HG02763 (cell line): ENCODE data around the gene IGFN1.

Experiments used
- ATAC-seq: cut with Tn5 transposase; IDR thresholded peaks from one replicate; pipeline ENCODE4 v1.9.1; 2021; ENCODE audit warnings: mild to moderate bottlenecking, moderate library complexity; ENCODE audit not compliant: unreplicated experiment

IGFN1 gene

DNA sequence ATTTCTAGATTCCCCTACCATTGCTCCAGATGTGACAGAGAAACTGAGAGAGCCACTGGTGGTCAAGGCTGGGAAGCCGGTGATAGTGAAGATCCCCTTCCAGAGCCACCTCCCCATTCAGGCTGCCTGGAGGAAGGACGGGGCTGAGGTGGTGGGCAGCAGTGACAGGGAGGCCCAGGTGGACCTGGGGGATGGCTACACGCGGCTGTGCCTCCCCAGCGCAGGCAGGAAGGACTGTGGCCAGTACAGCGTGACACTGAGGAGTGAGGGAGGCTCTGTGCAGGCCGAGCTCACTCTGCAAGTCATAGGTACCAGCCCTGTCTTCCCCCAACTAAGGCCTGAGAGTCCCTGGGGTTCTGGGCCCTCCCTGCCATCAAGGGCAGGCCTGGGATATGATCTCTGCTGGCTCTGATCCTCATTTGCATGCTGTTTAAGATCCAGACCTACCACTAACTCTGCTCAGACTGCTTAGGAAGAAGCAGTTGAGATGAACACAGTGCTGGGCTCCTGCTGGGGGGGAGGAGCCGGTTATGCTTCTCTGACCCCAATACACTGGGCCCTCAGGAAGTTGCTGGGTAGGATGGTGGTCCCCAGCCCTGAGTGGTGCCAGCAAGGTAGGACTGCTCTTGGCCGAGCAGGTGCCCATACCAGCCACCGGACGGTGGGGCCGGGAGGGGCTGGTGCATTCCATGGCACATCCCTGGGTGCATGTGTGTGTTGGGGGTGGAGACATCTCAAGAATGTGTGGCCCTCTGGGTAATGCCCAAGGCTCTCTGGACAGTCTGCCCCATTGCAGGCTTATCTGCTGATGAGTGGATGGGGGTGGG, 25.1 kb downstream of the IGFN1 start:
- no peak for ATAC-seq

DNA sequence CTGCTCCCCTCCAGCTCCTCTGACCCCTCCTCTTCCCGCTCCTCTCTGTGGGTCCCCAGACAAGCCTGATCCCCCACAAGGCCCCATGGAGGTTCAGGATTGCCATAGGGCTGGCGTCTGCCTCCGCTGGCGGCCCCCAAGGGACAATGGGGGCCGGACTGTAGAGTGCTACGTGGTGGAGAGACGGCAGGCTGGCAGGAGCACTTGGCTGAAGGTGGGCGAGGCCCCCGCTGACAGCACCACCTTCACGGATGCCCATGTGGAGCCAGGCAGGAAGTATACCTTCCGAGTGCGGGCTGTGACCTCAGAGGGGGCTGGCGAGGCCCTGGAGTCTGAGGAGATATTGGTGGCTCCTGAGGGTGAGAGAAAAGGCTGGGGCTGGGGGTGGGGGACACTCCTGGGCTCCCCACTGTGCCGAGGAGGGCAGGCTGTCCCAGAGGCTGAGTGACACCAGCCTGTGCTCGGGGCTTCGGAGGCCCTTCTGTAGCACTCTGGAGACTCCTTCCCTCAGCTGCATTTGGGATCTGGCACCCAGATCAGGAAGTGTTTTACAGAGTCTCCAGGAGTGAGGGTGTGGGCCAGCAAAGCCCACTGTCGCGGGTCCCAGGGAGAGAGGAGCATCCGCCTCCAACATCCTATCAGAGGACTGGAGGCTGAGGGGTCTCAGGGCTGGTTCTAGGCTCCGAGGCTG, 25.9 kb downstream of the IGFN1 start:
- no peak for ATAC-seq

DNA sequence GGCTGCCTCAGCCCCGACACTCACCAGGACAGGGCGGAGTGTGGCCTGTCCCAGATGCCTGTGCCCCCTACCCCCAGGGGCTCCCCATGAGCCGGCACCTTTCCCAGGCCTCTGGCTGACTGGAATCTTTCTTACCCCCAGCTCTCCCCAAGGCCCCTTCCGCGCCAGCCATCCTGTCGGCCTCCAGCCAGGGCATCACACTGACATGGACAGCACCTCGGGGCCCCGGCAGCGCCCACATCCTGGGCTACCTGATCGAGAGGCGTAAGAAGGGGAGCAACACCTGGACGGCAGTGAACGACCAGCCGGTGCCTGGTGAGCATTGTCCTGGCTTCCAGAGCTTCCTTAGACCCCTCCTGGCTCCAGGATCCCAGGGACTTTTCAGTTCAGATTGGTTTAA, 26.5 kb downstream of the IGFN1 start:
- no peak for ATAC-seq

DNA sequence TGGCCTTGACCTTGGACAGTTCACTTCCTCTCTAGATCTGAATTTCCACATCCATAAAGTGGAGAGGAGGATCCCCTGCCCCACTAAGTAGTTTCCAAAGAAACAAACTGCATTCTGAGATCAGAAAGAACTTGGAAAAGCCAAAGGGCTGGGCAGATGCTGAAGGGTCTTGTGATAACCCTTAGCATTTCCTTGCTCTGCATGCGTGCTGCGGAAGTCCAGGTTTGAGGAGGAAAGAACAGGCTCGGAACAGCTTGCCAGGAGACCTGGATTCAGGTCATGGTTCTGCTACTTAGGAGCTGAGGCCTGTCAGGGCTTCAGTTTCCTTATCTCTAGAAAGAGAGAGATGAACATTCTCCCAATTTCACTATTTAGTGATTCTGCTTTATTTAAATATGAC, 27.2 kb downstream of the IGFN1 start:
- ATAC-seq = no peak

DNA sequence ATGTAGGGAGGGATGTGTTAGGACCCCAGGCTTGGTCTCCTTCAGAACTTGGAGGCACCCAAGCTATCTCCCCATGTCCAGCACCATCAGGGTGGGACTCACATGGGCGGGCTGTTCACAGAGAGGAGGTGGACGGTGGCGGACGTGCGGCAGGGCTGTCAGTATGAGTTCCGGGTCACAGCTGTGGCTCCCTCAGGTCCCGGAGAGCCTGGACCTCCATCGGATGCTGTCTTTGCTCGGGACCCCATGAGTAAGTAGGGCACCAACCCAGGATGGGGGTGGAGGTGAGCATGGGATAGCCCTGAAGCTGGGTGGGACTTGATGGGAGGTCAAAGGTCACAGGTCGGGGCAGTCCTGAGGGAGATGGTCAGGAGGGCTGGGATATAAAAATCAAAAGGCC, 27.8 kb downstream of the IGFN1 start:
- no peak for ATAC-seq

DNA sequence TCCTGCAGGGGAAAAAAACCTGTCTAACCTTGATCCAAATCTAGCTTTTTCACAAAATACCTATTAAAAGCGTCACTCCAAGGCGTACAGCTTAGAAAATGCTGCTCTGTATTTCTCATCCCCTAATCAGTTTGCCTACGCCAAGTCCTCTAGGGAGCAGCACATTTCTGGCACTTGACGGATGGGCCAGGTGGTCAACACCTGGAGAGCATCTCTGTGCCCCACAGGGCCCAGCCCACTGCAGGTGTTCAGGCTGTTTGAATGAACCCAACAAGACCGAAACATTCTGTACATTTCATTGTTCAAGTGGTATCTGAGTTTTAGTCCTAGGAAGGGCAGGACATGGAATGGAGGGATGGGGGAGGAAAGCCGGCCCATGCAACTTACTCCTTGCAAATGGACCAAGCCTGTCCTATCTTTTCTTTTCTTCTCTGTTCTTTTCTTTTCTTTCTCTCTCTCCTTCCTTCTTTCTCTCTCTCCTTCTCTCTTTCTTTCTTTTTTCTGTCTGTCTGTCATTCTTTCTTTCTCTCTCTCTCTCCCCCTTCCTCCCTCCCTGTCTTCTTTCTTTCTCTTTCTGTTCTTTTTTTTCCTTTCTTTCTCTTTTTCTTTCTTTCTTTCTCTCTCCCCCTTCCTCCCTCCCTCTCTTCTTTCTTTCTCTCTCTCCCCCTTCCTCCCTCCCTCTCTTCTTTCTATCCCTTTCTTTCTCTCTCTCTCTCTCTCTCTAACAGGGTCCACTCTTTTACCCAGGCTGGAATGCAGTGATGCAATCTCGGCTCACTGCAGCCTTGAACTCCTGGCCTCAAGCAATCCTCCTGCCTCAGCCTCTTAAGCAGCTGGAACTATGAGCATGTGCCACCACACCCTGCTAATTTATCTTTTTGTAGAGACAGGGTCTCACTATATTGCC, 29.1 kb downstream of the IGFN1 start:
- ATAC-seq = no peak

DNA sequence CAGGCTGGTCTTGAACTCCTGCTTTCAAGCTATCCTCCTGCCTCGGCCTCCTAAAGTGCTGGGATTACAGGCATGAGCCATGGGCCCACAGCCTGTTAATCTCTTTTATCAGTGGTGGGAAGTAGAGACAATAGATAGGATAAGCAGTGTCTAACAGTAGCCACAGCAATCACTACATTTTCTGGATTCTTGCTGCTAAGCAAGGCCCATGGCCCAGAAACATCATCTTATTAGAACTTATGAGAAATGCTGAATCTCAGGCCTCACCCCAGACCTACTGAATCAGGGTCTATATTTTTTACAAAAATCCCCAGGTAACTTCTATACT, 29.7 kb downstream of the IGFN1 start:
- no peak for ATAC-seq

DNA sequence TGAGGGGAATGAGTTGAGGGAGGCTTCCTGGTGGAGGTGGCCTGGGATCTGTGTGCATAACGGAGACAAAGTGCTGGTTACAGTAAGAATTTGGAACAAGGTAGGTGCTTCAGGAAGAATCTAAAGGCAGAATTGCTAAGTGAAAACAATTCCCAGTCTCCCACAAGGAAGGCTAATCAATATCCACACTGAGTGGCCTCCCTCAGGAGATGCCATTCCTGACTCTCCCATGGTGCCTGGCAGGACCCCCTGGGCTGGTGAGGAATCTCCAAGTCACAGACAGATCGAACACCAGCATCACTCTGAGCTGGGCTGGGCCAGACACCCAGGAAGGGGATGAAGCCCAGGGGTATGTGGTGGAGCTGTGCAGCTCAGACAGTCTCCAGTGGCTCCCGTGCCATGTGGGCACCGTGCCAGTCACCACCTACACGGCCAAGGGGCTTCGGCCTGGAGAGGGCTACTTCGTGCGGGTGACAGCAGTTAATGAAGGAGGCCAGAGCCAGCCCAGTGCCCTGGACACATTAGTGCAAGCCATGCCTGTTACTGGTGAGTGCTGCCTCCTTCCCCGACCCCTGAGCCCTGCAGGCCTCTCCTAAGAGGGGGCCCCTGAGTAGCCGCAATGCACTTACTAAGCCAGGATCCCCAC, 30.7 kb downstream of the IGFN1 start:
- ATAC-seq = no peak

DNA sequence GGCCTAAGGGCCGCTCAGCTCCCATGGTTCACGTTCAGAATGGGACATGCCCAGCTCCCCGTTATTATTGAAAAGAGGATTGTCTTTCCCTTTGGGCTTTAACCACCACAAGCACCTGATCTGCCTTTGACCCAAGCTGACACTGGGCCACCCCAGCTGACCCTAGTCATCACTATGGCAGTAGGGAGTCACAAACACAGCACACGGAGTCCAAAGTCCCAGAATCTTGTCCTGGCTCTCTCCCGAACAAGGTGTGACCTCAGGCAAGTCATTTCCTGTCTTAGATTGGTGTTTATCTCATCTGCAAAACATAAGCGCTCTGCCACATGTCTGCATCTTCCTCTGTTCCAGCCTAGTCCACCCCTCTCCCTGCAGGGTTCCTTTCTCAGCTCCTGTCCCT, 31.5 kb downstream of the IGFN1 start:
- ATAC-seq = no peak

DNA sequence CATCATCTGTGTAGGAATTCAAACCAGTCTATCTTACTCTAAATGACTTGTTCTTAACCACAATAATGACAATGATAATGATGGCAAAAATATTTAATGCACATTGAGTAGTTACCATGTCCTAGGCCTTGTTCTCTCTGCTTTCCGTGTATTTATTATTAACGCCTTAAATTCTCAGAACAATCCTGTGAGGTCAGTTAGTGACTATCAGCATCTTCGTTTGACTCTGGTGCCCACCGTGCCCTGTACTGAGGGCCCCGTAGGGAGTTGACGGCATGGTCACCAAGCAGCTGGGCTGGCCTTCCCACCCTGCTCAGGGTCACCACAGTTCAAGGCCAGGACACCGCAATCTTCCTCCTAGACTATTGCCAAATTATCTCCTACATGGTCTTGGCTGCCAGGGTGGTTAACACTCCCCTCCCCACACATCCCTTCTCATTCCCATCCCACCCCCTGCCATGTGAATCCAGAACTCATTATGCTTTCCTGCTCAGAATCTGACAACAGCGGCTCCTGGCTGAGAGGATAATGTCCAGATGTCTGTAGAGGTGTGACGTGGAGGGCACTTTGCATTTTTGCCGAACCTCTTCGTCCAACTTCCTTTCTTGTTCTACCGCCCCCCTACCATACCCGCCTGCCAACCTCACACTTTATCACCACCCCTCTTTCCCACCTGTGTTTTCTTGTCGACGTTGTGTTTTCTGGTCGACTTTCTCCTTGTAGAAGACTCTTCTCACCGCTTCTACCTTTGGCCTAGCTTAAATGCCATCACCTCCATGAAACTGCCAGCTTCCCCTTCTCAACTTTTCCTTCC, 33.4 kb downstream of the IGFN1 start:
- ATAC-seq = no peak

DNA sequence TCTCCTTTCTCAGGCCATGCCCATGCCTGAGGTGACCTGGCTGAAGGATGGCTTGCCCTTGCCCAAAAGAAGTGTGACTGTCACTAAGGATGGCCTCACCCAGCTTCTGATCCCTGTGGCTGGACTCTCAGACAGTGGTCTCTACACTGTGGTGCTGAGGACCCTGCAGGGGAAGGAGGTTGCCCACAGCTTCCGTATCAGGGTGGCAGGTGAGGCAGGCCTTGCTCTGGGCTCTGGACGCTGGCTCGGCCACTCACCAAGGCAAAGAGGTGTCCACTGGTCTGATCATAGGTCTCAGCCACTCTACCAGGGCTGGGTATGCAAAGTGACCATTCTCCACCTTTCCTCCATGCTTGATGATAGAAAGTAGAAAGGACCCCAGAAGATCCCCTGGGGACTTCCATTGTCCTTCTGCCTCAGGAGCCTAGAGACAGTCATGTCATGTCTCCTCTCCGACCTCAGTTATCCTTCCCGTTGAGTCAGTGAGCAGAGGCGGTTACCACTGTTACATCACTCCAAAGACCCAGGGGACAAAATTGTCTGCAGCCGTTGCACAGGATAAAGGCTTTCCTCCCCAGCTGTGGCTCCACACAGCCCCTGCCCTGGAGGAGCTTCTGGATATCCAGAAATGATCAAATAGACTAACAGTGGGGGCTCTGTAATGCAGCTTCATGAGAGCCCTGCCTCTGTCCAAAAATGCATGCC, 34.2 kb downstream of the IGFN1 start:
- no peak for ATAC-seq

DNA sequence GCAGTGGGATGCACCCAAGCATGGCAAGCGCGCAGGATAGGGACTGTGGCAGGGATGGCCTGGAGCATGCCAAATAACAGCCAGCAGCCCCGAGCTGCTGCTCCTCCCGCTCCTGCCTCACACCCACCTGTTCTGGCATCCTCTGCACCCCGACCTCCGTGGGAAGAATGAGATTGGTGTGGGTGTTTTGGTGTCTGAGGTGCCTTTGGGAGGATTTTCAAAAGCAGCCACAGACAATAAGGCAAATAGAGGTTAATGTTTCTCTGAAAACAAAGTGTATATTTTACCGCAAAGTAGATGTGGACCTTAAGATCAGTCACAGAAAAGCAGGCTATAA, 35.5 kb downstream of the IGFN1 start:
- ATAC-seq = no peak

DNA sequence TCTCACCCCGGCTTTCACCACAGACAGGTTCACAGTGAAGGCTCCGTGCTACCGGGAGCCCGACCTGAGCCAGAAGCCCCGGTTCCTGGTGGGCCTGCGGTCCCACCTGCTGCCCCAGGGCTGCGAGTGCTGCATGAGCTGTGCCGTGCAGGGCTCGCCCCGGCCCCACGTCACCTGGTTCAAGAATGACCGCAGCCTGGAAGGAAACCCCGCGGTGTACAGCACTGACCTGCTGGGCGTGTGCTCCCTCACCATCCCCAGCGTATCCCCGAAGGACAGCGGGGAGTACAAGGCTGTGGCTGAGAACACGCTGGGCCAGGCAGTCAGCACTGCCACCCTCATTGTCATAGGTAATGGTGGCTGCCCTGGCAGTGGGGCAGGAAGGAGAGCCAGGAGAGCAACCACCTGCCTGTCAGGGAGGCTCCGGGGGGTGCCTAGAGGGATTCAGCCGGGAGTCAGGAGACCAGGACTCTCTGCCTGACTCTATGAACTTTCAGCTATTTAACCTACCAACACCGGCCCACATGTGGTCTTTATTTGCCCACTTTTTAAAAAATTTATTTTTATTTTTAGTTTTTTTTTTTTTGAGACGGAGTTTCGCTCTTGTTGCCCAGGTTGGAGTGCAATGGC, 36.4 kb downstream of the IGFN1 start:
- ATAC-seq = no peak

DNA sequence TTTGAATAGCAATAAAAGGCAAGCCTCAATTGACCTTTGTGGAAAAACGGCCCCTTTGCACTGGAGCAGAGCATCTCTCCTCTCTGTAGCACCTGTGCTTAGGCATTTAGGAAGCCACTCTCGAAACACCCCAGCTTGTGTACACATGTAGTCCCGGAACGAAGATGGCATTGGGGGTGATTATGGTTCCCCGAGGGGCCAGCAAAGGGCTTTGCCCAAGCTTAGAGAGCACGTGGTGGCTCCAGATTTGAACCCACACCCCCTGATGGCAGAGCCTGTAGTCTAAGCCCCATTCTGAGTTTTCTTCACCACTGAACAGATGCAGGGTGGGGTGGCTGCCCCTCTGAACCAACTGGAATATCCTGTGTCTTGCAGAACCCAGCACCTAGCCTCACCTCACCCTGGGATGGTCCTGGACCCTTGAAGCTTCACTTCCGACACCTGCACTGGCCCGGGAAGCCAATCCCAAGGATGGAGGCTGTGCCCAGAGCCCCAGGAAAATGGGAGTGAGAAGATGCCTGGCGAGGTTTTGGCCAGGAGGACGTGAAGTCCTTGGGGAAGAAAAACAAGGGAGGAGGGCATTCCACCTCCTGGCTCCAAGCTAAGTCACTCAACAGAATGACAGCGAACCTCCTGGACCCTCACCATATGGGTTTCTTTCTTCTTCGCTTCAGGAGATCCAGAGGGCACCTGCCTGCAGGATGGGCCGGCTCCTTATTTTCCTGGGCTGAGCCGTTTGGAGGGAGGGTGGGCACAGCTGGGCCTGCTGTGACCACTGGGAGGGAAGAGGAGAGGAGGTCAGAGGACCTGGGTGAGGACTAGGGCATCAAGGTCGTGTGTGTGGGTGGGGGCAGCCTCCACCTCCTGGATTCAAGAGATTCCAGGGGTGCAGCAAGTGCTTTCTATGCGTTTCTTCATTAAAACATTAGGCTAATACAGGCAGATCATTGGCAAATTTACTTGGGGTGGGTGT, 37.7 kb downstream of the IGFN1 start:
- no peak for ATAC-seq

DNA sequence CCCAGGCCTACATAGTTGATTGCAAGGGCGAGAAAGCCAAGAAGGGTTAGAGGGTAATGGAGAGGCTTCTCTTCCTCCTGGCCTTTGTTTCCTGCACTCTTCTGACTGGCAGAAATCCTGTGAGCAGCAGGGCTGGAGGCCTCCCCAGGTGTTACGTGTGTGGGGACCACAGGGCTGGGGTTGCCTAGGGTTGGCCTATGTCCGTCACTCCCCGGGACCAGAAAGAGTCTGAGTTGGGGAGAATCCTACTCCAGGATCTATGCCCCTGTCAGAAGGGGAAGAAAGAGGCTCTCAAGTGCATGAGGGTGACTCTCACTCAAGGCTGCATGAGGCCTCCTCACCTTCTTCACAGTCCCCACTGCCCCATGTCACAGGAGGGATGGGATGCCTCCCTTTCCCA, 38.5 kb downstream of the IGFN1 start:
- ATAC-seq = no peak

DNA sequence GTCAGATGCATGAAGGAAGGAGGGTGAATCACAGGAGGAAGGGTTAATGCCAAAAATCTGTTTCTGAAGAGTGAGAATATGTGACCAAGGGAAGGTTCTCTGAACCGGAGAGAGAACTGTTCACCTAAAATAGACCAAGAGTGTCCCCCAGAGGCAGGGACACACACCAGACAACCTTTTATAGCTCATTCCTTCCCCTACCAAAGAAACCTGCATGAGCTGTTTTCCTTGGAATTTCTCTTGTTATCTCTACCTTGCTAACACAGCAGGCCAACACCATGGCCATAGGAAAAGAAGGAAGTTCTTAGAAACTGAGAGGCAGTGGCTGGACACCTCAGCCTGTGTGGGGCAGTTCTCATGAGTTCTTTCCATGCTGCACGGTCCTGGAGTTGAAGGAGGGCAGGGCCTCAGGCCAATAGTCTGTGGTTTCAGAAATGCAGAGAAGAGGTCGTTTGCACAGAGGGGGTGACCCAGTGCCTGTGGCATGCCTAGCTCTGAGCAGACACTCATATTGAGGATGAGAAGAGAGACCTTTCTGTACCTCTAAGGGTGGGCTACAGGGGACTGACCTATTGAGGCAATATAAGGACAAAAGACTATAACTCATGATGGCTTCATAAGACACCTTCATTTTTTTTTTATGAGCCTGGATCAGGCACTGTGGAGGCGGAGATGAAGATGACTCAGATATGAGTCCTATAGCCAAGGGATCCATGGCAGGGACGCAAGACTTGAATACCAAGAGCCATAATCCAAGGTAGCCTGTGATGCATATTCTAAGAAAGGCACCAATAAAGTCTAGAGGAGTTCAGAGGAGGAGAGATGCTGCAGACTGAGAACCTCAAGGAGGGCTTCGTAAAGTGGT, 39.4 kb downstream of the IGFN1 start:
- ATAC-seq = no peak

DNA sequence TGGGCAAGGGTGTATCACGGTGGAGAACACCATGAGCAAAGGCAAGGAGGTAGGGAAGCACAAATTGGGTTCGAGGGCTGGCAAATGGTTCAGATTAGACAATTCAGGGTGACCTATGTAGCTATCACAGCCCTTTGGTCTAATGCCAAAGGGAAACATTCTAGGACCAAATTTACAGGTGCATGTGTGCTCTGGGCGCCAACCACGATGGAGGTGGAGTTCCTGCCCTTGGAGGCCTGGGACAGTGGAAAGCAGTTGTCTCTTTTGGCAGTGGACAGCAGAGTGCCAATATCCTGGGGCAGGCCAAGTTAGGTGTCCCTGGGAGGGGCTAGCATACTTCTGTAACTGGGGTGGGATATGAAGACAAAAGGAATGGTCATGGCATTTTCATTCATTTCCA, 40.1 kb downstream of the IGFN1 start:
- no peak for ATAC-seq
